Activated CD4-positive, alpha-beta memory T cell treated with anti-CD3 and anti-CD28 coated beads, Interleukin-2, amount 10 ng/mL, durations not matched to agents 7 days and 5 days (primary cell): ENCODE data around the gene ZC3H18. TPM values are rescaled to one million over a fixed set of nuclear protein-coding genes. Genes with fewer than 3 reads are reported as not detected.
A peak's percentile ranks its signal among the peaks of the same experiment; 100 is the strongest.
"Not testable (repeated sequence)": the region's sequence is repeated elsewhere in the genome, so short reads cannot be mapped to it uniquely, and the experiment has no call there.

Experiments used
- CTCF ChIA-PET: fragments of 350-600 bp; sonication (Branson Sonifier 250); formaldehyde crosslinking; loops from one replicate; lab custom pipeline; 2021; ENCODE audit warnings: antibody characterized with exemption, inconsistent platforms; lab: Charles Lee
- POLR2A ChIA-PET: fragments of 350-600 bp; sonication (Branson Sonifier 250); formaldehyde crosslinking; loops from one replicate; lab custom pipeline; 2021; ENCODE audit warnings: antibody characterized with exemption; lab: Charles Lee
- DNase-seq: peaks from one replicate; pipeline ENCODE4 v3.0.0-alpha.2; 2020
- H3K27ac Mint-ChIP-seq: one replicate; pipeline ENCODE4 v1.8.0; 2021; ENCODE audit warnings: mild to moderate bottlenecking, mixed read lengths
- H3K27me3 Mint-ChIP-seq: one replicate; pipeline ENCODE4 v1.8.0; 2021; ENCODE audit warnings: mixed read lengths
- H3K36me3 Mint-ChIP-seq: one replicate; pipeline ENCODE4 v1.8.0; 2021; ENCODE audit warnings: low read depth, mixed read lengths
- H3K4me1 Mint-ChIP-seq: one replicate; pipeline ENCODE4 v1.8.0; 2021; ENCODE audit warnings: mixed read lengths
- H3K4me3 Mint-ChIP-seq: one replicate; pipeline ENCODE4 v1.8.0; 2021; ENCODE audit warnings: mild to moderate bottlenecking, mixed read lengths
- H3K9me3 Mint-ChIP-seq: one replicate; pipeline ENCODE4 v1.8.0; 2021; ENCODE audit warnings: mixed read lengths
- total RNA-seq, 2 experiments: library from RNA; stranded (reverse); gene quantifications; one replicate each; pipeline ENCODE4 v1.2.3, GENCODE V29; 2021

ZC3H18 gene
- total RNA-seq, 2 experiments from 2014 or later = 75.9 to 78.6 TPM

GRCh38 chr16:88609426-88609825 lies 39.2 kb downstream of the ZC3H18 start:
- H3K4me1 Mint-ChIP-seq, H3K9me3 Mint-ChIP-seq, H3K4me3 Mint-ChIP-seq, DNase-seq, H3K27ac Mint-ChIP-seq, H3K27me3 Mint-ChIP-seq: not testable (repeated sequence)
- H3K36me3 Mint-ChIP-seq = peaks cover 38% of the 10 kb centered on the region
- ChIA-PET CTCF (interaction anchor here (1.0 to 1.1 kb wide), 2 partner anchors 11 to 221 kb away, joined by 3 read pairs; no protein-coding TSS in a partner anchor), POLR2A (interaction anchor here (1.9 kb wide), 1 partner anchor 10 kb away, joined by 6 read pairs; no protein-coding TSS in a partner anchor)

GRCh38 chr16:88610080-88610479 lies 39.9 kb downstream of the ZC3H18 start:
- H3K36me3 Mint-ChIP-seq = peaks cover 41% of the 10 kb centered on the region

GRCh38 chr16:88610909-88611812 lies 41.0 kb downstream of the ZC3H18 start:
- no peak overlapping the region for H3K4me3 Mint-ChIP-seq
- no peaks in the 10 kb centered on the region for H3K27me3 Mint-ChIP-seq
- H3K4me1 Mint-ChIP-seq = peaks cover 1% of the 10 kb centered on the region
- H3K9me3 Mint-ChIP-seq = no peaks in the 10 kb centered on the region
- H3K27ac Mint-ChIP-seq = no peak overlapping the region
- peaks cover 45% of the 10 kb centered on the region for H3K36me3 Mint-ChIP-seq
- ChIA-PET POLR2A (interaction anchor here (0.8 to 1.9 kb wide), 2 partner anchors 8 to 9 kb away, joined by 3 to 6 read pairs; no protein-coding TSS in a partner anchor), CTCF (interaction anchor here (0.9 kb wide), 1 partner anchor 20 kb away, joined by 3 read pairs; no protein-coding TSS in a partner anchor)
- DNase-seq = no peak

More at GRCh38 chr16:88610080-88610479, 39.9 kb downstream of the ZC3H18 start:
- Mint-ChIP-seq H3K4me3 (no peak overlapping the region), H3K27ac (no peak overlapping the region), H3K27me3 (no peaks in the 10 kb centered on the region), H3K4me1 (no peaks in the 10 kb centered on the region), H3K9me3 (no peaks in the 10 kb centered on the region)
- DNase-seq = no peak
- ChIA-PET POLR2A (interaction anchor here (1.9 kb wide), 1 partner anchor 9 kb away, joined by 6 read pairs; no protein-coding TSS in a partner anchor), CTCF (interaction anchor here (0.5 to 1.1 kb wide), 3 partner anchors 10 to 220 kb away, joined by 3 read pairs; no protein-coding TSS in a partner anchor)

GRCh38 chr16:88613293-88613692 lies 43.1 kb downstream of the ZC3H18 start:
- ChIA-PET CTCF (interaction anchor here (1.0 kb wide), 1 partner anchor 10 kb away, joined by 5 read pairs; no protein-coding TSS in a partner anchor), POLR2A (no interaction called here)
- Mint-ChIP-seq H3K36me3 (peaks cover 46% of the 10 kb centered on the region), H3K9me3 (no peaks in the 10 kb centered on the region), H3K4me3 (no peak overlapping the region), H3K4me1 (peaks cover 6% of the 10 kb centered on the region), H3K27ac (no peak overlapping the region), H3K27me3 (no peaks in the 10 kb centered on the region)
- DNase-seq = no peak

- no peak for DNase-seq
- Mint-ChIP-seq H3K4me1 (peaks cover 15% of the 10 kb centered on the region), H3K27ac (no peak overlapping the region), H3K36me3 (peaks cover 51% of the 10 kb centered on the region), H3K4me3 (no peak overlapping the region), H3K27me3 (no peaks in the 10 kb centered on the region), H3K9me3 (no peaks in the 10 kb centered on the region)
- ChIA-PET CTCF (no interaction called here), POLR2A (no interaction called here)
These were observed 44.0 kb downstream of the ZC3H18 start for GRCh38 chr16:88613911-88614817.

- no peaks in the 10 kb centered on the region for H3K9me3 Mint-ChIP-seq
- CTCF ChIA-PET = no interaction called here
- H3K4me1 Mint-ChIP-seq = peaks cover 23% of the 10 kb centered on the region
- DNase-seq = no peak
- H3K27ac Mint-ChIP-seq = peak overlapping the region; percentile 55
- H3K4me3 Mint-ChIP-seq = no peak overlapping the region
- H3K36me3 Mint-ChIP-seq = peaks cover 55% of the 10 kb centered on the region
- no peaks in the 10 kb centered on the region for H3K27me3 Mint-ChIP-seq
- POLR2A ChIA-PET = no interaction called here
These were observed 44.8 kb downstream of the ZC3H18 start for GRCh38 chr16:88614818-88615580.

GRCh38 chr16:88616320-88616719 lies 46.1 kb downstream of the ZC3H18 start:
- Mint-ChIP-seq H3K27me3 (no peaks in the 10 kb centered on the region), H3K27ac (no peak overlapping the region), H3K4me1 (peaks cover 33% of the 10 kb centered on the region), H3K36me3 (peaks cover 48% of the 10 kb centered on the region), H3K4me3 (no peak overlapping the region), H3K9me3 (no peaks in the 10 kb centered on the region)
- POLR2A ChIA-PET = no interaction called here
- DNase-seq = no peak
- CTCF ChIA-PET = no interaction called here

- POLR2A ChIA-PET = no interaction called here
- no peak for DNase-seq
- Mint-ChIP-seq H3K36me3 (peaks cover 48% of the 10 kb centered on the region), H3K9me3 (no peaks in the 10 kb centered on the region), H3K27me3 (no peaks in the 10 kb centered on the region), H3K27ac (no peak overlapping the region), H3K4me3 (no peak overlapping the region), H3K4me1 (peaks cover 35% of the 10 kb centered on the region)
- CTCF ChIA-PET = no interaction called here
These were observed 46.5 kb downstream of the ZC3H18 start for GRCh38 chr16:88616736-88617135.

GRCh38 chr16:88617268-88618031 lies 47.2 kb downstream of the ZC3H18 start:
- H3K27me3 Mint-ChIP-seq = no peaks in the 10 kb centered on the region
- peaks cover 39% of the 10 kb centered on the region for H3K4me1 Mint-ChIP-seq
- H3K4me3 Mint-ChIP-seq = no peak overlapping the region
- CTCF ChIA-PET = no interaction called here
- H3K27ac Mint-ChIP-seq = no peak overlapping the region
- peaks cover 55% of the 10 kb centered on the region for H3K36me3 Mint-ChIP-seq
- H3K9me3 Mint-ChIP-seq = no peaks in the 10 kb centered on the region
- no peak for DNase-seq
- POLR2A ChIA-PET = interaction anchor here (0.7 to 2.8 kb wide), 2 partner anchors 22 to 47 kb away, joined by 3 to 20 read pairs; partner anchors contain the start of gene ZC3H18

- Mint-ChIP-seq H3K27me3 (no peaks in the 10 kb centered on the region), H3K4me3 (no peak overlapping the region), H3K9me3 (no peaks in the 10 kb centered on the region), H3K27ac (peak overlapping the region; percentile 35), H3K4me1 (peaks cover 42% of the 10 kb centered on the region), H3K36me3 (peaks cover 59% of the 10 kb centered on the region)
- CTCF ChIA-PET = interaction anchor here (1.4 to 2.4 kb wide), 2 partner anchors 29 to 63 kb away, joined by 4 to 7 read pairs; no protein-coding TSS in a partner anchor
- POLR2A ChIA-PET = interaction anchor here (0.7 to 2.8 kb wide), 5 partner anchors 15 to 83 kb away, joined by 3 to 21 read pairs (median 17); partner anchors contain the start of gene ZC3H18
- no peak for DNase-seq
These were observed 48.2 kb downstream of the ZC3H18 start for GRCh38 chr16:88618182-88618955.
